Neural progenitor cell (in vitro differentiated cells): ENCODE measurements around the gene FYN. TPM values are rescaled to one million over a fixed set of nuclear protein-coding genes. Genes with fewer than 3 reads are reported as not detected.
A peak's percentile ranks its signal among the peaks of the same experiment; 100 is the strongest.

Source experiments
- DNase-seq: peaks from one replicate; pipeline ENCODE4 v3.0.0-alpha.2; 2016; ENCODE audit warnings: low spot score
- H2AFZ ChIP-seq: fragments of 200-600 bp; sonication (generic); replicated peaks from 2 replicates; pipeline ENCODE4 v1.6.1; 2016; ENCODE audit warnings: antibody characterized with exemption
- H3F3A ChIP-seq: fragments of 200-600 bp; sonication (generic); 2 replicates; pipeline ENCODE4 v1.6.1; 2016; ENCODE audit warnings: antibody characterized with exemption, low read depth
- H3K27ac ChIP-seq: fragments of 200-600 bp; sonication (generic); 2 replicates; pipeline ENCODE4 v1.5.1; 2016; ENCODE audit warnings: mild to moderate bottlenecking
- H3K27me3 ChIP-seq: fragments of 200-600 bp; sonication (generic); 2 replicates; pipeline ENCODE4 v1.6.1; 2016; ENCODE audit warnings: mild to moderate bottlenecking, moderate library complexity
- H3K36me3 ChIP-seq: fragments of 200-600 bp; sonication (generic); 2 replicates; pipeline ENCODE4 v1.5.1; 2016
- H3K4me1 ChIP-seq: fragments of 200-600 bp; sonication (generic); 2 replicates; pipeline ENCODE4 v1.6.1; 2016; ENCODE audit warnings: mixed run types
- H3K4me2 ChIP-seq: fragments of 200-600 bp; sonication (generic); 2 replicates; pipeline ENCODE4 v1.6.1; 2016
- H3K4me3 ChIP-seq: fragments of 200-600 bp; sonication (generic); 2 replicates; pipeline ENCODE4 v1.5.1; 2016
- H3K79me2 ChIP-seq: fragments of 200-600 bp; sonication (generic); 2 replicates; pipeline ENCODE4 v1.6.1; 2016; ENCODE audit warnings: low read depth
- H3K9ac ChIP-seq: fragments of 200-600 bp; sonication (generic); 2 replicates; pipeline ENCODE4 v1.6.1; 2016
- H3K9me3 ChIP-seq: fragments of 200-600 bp; sonication (generic); 2 replicates; pipeline ENCODE4 v1.5.1; 2016; ENCODE audit warnings: low read depth
- H4K20me1 ChIP-seq: fragments of 200-600 bp; sonication (generic); 2 replicates; pipeline ENCODE4 v1.6.1; 2016; ENCODE audit warnings: low read depth
- H3K27ac Mint-ChIP-seq: 3 replicates; pipeline ENCODE4 v1.8.0; 2021; ENCODE audit warnings: mixed read lengths
- H3K27me3 Mint-ChIP-seq: 2 replicates; pipeline ENCODE4 v1.8.0; 2022; ENCODE audit warnings: low read depth, mild to moderate bottlenecking, inconsistent platforms, moderate library complexity, mixed read lengths; ENCODE audit not compliant: insufficient read depth
- H3K36me3 Mint-ChIP-seq: 3 replicates; pipeline ENCODE4 v1.8.0; 2021; ENCODE audit warnings: mixed read lengths
- H3K4me1 Mint-ChIP-seq: 3 replicates; pipeline ENCODE4 v1.8.0; 2021; ENCODE audit warnings: mixed read lengths
- H3K4me3 Mint-ChIP-seq: 3 replicates; pipeline ENCODE4 v1.8.0; 2021; ENCODE audit warnings: mild to moderate bottlenecking, moderate library complexity, mixed read lengths
- H3K9me3 Mint-ChIP-seq: 3 replicates; pipeline ENCODE4 v1.8.0; 2020; ENCODE audit warnings: mixed read lengths
- EZH2 ChIP-seq: fragments of 200-600 bp; sonication (generic); IDR thresholded peaks from 2 replicates; pipeline ENCODE4 v1.6.1; 2017; ENCODE audit warnings: antibody characterized with exemption, mild to moderate bottlenecking, moderate library complexity
- EZH2phosphoT487 ChIP-seq: fragments of 200-600 bp; sonication (generic); IDR thresholded peaks from 2 replicates; pipeline ENCODE4 v1.6.1; 2017; ENCODE audit warnings: antibody characterized with exemption
- total RNA-seq: library from RNA; depleted of rRNA; stranded (reverse); fragments of >200 nt; gene quantifications from 2 replicates; pipeline ENCODE4 v1.2.3, GENCODE V29; 2015; ENCODE audit warnings: low replicate concordance
- TF ChIP-seq, protein P1 (sequence below): fragments of 200-600 bp; sonication (generic); IDR thresholded peaks from 2 replicates; pipeline ENCODE4 v1.5.1; 2017; ENCODE audit warnings: antibody characterized with exemption, mild to moderate bottlenecking

Gene FYN
- total RNA-seq, 1 donor from 2014 or later, result 167 TPM

GRCh38 chr6:111765763-111766162 is 107.5 kb downstream of the FYN start:
- peaks cover 17% of the 10 kb centered on the region for H4K20me1 ChIP-seq
- peak overlapping the region; percentile 30 for H3K27ac Mint-ChIP-seq

GRCh38 chr6:111764238-111765175 is 108.7 kb downstream of the FYN start:
- H3K27ac Mint-ChIP-seq, result peak overlapping the region; percentile 66
- Histone ChIP-seq H3K9me3 (no peaks in the 10 kb centered on the region), H3K27ac (peak overlapping the region; percentile 68), H3K9ac (no peak overlapping the region), H3F3A (peaks cover 15% of the 10 kb centered on the region), H3K4me3 (no peak overlapping the region), H3K79me2 (peaks cover 10% of the 10 kb centered on the region), H2AFZ (no peak overlapping the region), H3K4me1 (peaks cover 40% of the 10 kb centered on the region), H3K36me3 (no peaks in the 10 kb centered on the region), H4K20me1 (peaks cover 12% of the 10 kb centered on the region), H3K27me3 (no peaks in the 10 kb centered on the region), H3K4me2 (peak overlapping the region; percentile 57)
- H3K36me3 Mint-ChIP-seq, result peaks cover 42% of the 10 kb centered on the region
- TF ChIP-seq, protein P1, sequence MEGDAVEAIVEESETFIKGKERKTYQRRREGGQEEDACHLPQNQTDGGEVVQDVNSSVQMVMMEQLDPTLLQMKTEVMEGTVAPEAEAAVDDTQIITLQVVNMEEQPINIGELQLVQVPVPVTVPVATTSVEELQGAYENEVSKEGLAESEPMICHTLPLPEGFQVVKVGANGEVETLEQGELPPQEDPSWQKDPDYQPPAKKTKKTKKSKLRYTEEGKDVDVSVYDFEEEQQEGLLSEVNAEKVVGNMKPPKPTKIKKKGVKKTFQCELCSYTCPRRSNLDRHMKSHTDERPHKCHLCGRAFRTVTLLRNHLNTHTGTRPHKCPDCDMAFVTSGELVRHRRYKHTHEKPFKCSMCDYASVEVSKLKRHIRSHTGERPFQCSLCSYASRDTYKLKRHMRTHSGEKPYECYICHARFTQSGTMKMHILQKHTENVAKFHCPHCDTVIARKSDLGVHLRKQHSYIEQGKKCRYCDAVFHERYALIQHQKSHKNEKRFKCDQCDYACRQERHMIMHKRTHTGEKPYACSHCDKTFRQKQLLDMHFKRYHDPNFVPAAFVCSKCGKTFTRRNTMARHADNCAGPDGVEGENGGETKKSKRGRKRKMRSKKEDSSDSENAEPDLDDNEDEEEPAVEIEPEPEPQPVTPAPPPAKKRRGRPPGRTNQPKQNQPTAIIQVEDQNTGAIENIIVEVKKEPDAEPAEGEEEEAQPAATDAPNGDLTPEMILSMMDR, result no peak
- TF ChIP-seq EZH2 (no peak), EZH2phosphoT487 (no peak)
- peak overlapping the region; percentile 11 for H3K4me3 Mint-ChIP-seq
- peak; percentile 56 for DNase-seq
- H3K4me1 Mint-ChIP-seq, result peaks cover 67% of the 10 kb centered on the region
- H3K27me3 Mint-ChIP-seq, result no peaks in the 10 kb centered on the region
- H3K9me3 Mint-ChIP-seq, result peaks cover 8% of the 10 kb centered on the region

More at GRCh38 chr6:111765763-111766162, 107.5 kb downstream of the FYN start:
- H3K9me3 Mint-ChIP-seq, result peaks cover 8% of the 10 kb centered on the region
- no peak overlapping the region for H3K4me3 Mint-ChIP-seq
- no peak overlapping the region for H3K9ac ChIP-seq
- no peaks in the 10 kb centered on the region for H3K36me3 ChIP-seq
- no peak for DNase-seq
- TF ChIP-seq EZH2phosphoT487 (no peak), EZH2 (no peak)
- TF ChIP-seq, protein P1, result no peak
- H3K79me2 ChIP-seq, result peaks cover 9% of the 10 kb centered on the region
- no peak overlapping the region for H3K27ac ChIP-seq
- no peaks in the 10 kb centered on the region for H3K27me3 Mint-ChIP-seq
- H3K27me3 ChIP-seq, result no peaks in the 10 kb centered on the region
- no peak overlapping the region for H2AFZ ChIP-seq
- H3K4me2 ChIP-seq, result no peak overlapping the region
- no peak overlapping the region for H3K4me3 ChIP-seq
- H3K4me1 Mint-ChIP-seq, result peaks cover 67% of the 10 kb centered on the region
- no peaks in the 10 kb centered on the region for H3K9me3 ChIP-seq
- peaks cover 40% of the 10 kb centered on the region for H3K36me3 Mint-ChIP-seq
- peaks cover 34% of the 10 kb centered on the region for H3K4me1 ChIP-seq
- peaks cover 15% of the 10 kb centered on the region for H3F3A ChIP-seq

- Histone ChIP-seq H3F3A (peaks cover 15% of the 10 kb centered on the region), H3K27ac (no peak overlapping the region), H3K4me3 (no peak overlapping the region), H3K4me2 (no peak overlapping the region), H3K79me2 (peaks cover 10% of the 10 kb centered on the region), H3K9ac (no peak overlapping the region), H2AFZ (no peak overlapping the region), H4K20me1 (peaks cover 12% of the 10 kb centered on the region), H3K36me3 (no peaks in the 10 kb centered on the region), H3K27me3 (no peaks in the 10 kb centered on the region), H3K9me3 (no peaks in the 10 kb centered on the region), H3K4me1 (peaks cover 40% of the 10 kb centered on the region)
- no peaks in the 10 kb centered on the region for H3K27me3 Mint-ChIP-seq
- no peak overlapping the region for H3K4me3 Mint-ChIP-seq
- peaks cover 8% of the 10 kb centered on the region for H3K9me3 Mint-ChIP-seq
- no peak overlapping the region for H3K27ac Mint-ChIP-seq
- peaks cover 72% of the 10 kb centered on the region for H3K4me1 Mint-ChIP-seq
- no peak for TF ChIP-seq EZH2
- TF ChIP-seq EZH2phosphoT487, result no peak
- TF ChIP-seq, protein P1, result no peak
- no peak for DNase-seq
- H3K36me3 Mint-ChIP-seq, result peaks cover 45% of the 10 kb centered on the region
Measured at GRCh38 chr6:111763381-111763780, 109.9 kb downstream of the FYN start.
